Neural cell (in vitro differentiated cells): ENCODE measurements around the gene PLXNA2.

Source experiments
- EP300 ChIP-seq: fragments of 450-650 bp; conservative IDR thresholded peaks from 2 replicates; pipeline ENCODE4 v1.6.1; 2014; ENCODE audit warnings: antibody characterized with exemption, mild to moderate bottlenecking, moderate library complexity; ENCODE audit not compliant: poor library complexity, severe bottlenecking
- EZH2 ChIP-seq: fragments of 200-600, 300-800 bp; shearing (Covaris generic), sonication (generic); IDR thresholded peaks from 2 replicates; pipeline ENCODE4 v1.6.1; 2014; ENCODE audit warnings: antibody characterized with exemption, low read length, borderline replicate concordance, mild to moderate bottlenecking; ENCODE audit not compliant: insufficient read depth, poor library complexity, severe bottlenecking
- POLR2AphosphoS5 ChIP-seq: IDR thresholded peaks from 2 replicates; pipeline ENCODE4 v1.6.1; 2012
- TF ChIP-seq, protein P1 (sequence below): fragments of 450-650 bp; IDR thresholded peaks from 2 replicates; pipeline ENCODE4 v1.5.1; 2014; ENCODE audit warnings: antibody characterized with exemption, mild to moderate bottlenecking, moderate library complexity; ENCODE audit not compliant: poor library complexity, severe bottlenecking

DNA sequence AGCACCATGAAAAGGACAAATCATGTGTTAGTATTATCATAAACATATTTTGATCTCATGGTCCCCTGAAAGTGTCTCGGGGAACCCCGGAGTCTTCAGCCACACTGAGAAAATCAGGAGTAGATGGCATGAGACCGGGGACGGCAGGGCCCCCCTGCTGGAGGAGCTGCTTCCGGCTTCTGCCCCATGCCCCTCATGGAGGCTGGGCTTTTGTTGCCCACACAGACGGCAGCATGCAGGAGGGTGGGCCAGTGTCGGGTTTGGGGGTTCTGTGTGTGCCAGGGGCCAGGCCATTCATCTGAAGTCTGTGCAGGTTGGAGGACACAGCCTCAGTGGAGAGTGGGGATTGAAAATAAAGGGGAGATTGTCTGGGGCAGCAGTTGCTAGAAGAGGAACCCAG lies 258.2 kb downstream of the PLXNA2 start:
- TF ChIP-seq, protein P1, sequence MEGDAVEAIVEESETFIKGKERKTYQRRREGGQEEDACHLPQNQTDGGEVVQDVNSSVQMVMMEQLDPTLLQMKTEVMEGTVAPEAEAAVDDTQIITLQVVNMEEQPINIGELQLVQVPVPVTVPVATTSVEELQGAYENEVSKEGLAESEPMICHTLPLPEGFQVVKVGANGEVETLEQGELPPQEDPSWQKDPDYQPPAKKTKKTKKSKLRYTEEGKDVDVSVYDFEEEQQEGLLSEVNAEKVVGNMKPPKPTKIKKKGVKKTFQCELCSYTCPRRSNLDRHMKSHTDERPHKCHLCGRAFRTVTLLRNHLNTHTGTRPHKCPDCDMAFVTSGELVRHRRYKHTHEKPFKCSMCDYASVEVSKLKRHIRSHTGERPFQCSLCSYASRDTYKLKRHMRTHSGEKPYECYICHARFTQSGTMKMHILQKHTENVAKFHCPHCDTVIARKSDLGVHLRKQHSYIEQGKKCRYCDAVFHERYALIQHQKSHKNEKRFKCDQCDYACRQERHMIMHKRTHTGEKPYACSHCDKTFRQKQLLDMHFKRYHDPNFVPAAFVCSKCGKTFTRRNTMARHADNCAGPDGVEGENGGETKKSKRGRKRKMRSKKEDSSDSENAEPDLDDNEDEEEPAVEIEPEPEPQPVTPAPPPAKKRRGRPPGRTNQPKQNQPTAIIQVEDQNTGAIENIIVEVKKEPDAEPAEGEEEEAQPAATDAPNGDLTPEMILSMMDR: no peak
- no peak for TF ChIP-seq EZH2
- TF ChIP-seq POLR2AphosphoS5: no peak
- TF ChIP-seq EP300: no peak
